Measurements from ENCODE around the gene ZDHHC9.

Gene ZDHHC9

DNA sequence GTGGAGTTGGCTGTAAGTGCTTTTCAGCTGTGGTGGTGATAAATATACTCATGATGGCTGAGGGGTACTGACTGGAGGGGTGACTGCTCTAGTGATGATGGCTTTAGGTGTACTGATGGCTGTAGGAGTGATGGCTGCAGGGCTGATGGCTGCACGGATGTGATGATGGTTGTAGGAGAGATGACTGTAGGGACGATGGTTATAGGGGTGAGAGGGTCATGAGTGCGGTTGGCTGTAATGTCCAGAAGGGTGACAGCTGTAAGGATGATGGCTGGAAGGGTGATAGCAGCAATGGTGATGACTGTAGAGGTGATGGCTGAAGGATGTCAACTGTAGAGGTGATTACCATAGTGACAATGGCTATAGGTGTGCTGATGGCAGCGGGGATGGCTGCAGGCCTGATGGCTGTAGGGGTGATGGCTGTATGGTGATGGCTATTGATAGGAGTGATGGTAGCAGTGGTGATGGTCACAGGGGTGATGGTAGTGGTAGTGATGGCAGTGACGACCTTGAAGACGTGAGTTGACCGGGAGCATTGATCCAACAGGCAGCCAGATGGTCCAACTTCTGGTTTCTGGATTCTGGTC, 64.5 kb downstream of the ZDHHC9 start:
- H3K36me3 ChIP-seq (ENCODE audit: insufficient read depth, low read length): no peaks in the 10 kb centered on the region
- no peaks in the 10 kb centered on the region for H3K4me1 ChIP-seq (ENCODE audit: insufficient read depth, low read length)
- peaks cover 8% of the 10 kb centered on the region for H3K27me3 ChIP-seq (ENCODE audit: insufficient read depth, low read length)
- H2AFZ ChIP-seq (ENCODE audit: low read depth, low read length): no peak overlapping the region
- H3K9me3 ChIP-seq (ENCODE audit: low read length): no peaks in the 10 kb centered on the region
- no peak overlapping the region for H3K4me3 ChIP-seq (ENCODE audit: low read length)

DNA sequence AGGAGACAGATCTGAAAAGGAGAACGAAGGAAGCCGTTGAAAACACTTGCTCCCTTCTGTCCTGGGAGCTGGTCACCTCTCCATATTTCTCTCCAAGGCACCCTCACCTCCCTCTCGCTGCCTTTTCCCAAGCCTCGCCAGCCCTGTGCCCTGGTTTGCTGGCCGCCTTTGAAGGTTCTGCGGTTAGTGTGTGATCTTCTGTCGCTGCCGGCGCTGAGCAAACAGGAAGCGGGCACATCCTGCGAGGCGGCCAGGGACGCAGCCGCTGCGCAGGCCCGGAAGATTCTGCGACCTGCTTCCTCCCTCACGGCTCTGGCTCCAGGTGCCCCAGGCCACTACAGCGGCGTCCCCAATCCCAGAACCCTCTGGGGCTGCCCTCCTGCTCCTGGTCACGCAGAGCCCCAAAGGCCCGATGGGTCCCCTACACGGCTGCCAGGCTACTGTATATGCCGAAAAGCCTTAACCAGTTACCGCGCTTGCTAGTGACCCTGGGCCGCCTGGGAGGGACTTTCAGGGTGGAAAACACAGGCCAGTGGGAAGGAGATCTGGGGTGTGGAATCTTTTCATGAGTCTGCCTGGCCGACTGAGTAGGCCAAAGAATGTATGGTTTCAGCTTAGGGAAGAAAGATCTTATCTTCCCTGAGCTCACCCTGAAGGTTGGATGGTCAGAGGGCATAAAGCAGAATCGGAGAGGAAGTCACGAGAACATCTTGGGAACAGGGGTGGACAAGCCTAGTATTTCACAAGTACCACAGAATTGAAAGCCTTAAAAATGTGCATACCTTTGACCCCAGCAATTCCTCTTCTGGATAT, 66.3 kb downstream of the ZDHHC9 start:
- peaks cover 3% of the 10 kb centered on the region for H3K27me3 ChIP-seq (ENCODE audit: insufficient read depth, low read length)
- H3K9me3 ChIP-seq (ENCODE audit: low read length): no peaks in the 10 kb centered on the region
- no peak overlapping the region for H3K4me3 ChIP-seq (ENCODE audit: low read length)
- H2AFZ ChIP-seq (ENCODE audit: low read depth, low read length): no peak overlapping the region
- H3K36me3 ChIP-seq (ENCODE audit: insufficient read depth, low read length): no peaks in the 10 kb centered on the region
- H3K4me1 ChIP-seq (ENCODE audit: insufficient read depth, low read length): no peaks in the 10 kb centered on the region

DNA sequence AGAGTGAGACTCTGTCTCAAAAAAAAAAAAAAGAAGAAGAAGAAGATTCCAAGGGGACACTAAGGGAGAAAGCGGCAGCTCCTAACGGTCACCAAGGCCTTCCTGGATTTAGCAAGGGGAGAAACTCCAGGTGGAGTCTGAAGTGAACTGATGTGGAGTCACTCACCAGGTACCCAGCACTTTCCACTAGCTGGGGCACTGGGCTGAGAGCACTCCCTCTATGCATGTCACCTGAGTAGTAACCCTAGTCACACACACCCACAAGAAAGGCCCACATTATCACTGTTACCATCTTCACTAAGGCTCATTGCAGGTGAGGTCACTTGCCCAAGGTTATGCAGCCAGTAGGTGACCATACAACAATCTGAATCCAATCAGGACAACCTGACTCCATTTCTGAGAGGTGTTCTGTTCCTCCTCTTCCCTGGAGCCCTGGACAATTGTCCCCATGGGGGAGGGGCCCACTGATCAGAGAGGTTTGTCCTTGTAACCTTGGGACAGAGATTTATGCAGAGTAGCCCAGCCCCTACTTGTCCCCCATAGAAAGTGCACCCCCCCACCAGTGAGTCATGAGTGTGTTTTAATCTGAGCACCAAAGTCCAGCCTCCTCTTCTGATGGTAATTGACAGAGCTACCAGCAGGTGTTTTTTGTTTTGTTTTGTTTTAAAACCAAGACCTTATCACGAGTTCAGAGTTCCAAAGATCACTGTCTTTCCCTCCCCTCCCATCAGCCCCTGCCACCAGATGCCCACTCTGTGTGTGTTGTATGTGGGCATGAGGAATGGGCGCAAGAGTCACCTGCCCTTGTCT, 69.8 kb downstream of the ZDHHC9 start:
- Histone ChIP-seq H3K27me3 (ENCODE audit: insufficient read depth, low read length) (no peaks in the 10 kb centered on the region), H3K4me3 (ENCODE audit: low read length) (no peak overlapping the region), H3K36me3 (ENCODE audit: insufficient read depth, low read length) (no peaks in the 10 kb centered on the region), H2AFZ (ENCODE audit: low read depth, low read length) (no peak overlapping the region), H3K4me1 (ENCODE audit: insufficient read depth, low read length) (no peaks in the 10 kb centered on the region), H3K9me3 (ENCODE audit: low read length) (no peaks in the 10 kb centered on the region)

- Histone ChIP-seq H2AFZ (ENCODE audit: low read depth, low read length) (no peak overlapping the region), H3K36me3 (ENCODE audit: insufficient read depth, low read length) (no peaks in the 10 kb centered on the region), H3K4me3 (ENCODE audit: low read length) (no peak overlapping the region), H3K4me1 (ENCODE audit: insufficient read depth, low read length) (no peaks in the 10 kb centered on the region), H3K9me3 (ENCODE audit: low read length) (no peaks in the 10 kb centered on the region), H3K27me3 (ENCODE audit: insufficient read depth, low read length) (no peaks in the 10 kb centered on the region)
These were observed 70.8 kb downstream of the ZDHHC9 start for GRCh38 chrX:129772796-129773431.

DNA sequence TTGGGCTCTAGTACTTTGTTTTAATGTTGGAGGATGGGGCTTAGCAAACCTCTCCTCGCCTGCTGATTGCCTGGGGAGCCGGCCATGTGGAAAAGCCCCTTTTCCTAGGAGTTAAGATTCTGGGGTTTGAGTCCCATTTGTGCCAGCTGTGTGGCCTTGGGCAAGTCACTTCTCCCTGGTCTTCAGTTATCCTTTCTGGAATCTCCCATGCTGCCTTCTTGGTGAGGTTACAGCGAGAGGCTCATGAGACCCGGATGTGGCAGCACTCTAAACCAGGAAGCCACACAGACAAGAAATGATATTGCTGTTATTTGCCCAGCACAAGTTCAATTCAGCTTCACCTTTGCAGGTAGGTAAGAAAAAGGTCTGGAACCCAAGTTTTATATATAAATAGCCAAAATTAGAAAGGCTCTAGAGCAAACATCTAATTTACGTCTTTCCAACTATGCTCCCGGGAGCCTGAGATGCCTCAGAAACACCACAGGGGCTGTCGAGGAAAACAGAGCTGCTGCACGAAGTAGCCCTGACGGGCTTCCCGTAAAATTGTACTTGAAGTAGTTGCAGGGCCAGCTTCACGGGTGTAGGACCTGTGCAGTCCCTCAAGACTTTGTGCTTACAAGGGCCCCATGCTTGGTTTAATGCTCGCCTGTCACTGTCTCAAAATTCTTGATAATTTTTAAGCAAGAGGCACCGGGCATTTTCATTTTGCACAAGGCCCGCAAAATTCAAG, 72.3 kb downstream of the ZDHHC9 start:
- Histone ChIP-seq H3K36me3 (ENCODE audit: insufficient read depth, low read length) (no peaks in the 10 kb centered on the region), H3K4me3 (ENCODE audit: low read length) (no peak overlapping the region), H3K4me1 (ENCODE audit: insufficient read depth, low read length) (no peaks in the 10 kb centered on the region), H2AFZ (ENCODE audit: low read depth, low read length) (no peak overlapping the region), H3K9me3 (ENCODE audit: low read length) (no peaks in the 10 kb centered on the region), H3K27me3 (ENCODE audit: insufficient read depth, low read length) (no peaks in the 10 kb centered on the region)

DNA sequence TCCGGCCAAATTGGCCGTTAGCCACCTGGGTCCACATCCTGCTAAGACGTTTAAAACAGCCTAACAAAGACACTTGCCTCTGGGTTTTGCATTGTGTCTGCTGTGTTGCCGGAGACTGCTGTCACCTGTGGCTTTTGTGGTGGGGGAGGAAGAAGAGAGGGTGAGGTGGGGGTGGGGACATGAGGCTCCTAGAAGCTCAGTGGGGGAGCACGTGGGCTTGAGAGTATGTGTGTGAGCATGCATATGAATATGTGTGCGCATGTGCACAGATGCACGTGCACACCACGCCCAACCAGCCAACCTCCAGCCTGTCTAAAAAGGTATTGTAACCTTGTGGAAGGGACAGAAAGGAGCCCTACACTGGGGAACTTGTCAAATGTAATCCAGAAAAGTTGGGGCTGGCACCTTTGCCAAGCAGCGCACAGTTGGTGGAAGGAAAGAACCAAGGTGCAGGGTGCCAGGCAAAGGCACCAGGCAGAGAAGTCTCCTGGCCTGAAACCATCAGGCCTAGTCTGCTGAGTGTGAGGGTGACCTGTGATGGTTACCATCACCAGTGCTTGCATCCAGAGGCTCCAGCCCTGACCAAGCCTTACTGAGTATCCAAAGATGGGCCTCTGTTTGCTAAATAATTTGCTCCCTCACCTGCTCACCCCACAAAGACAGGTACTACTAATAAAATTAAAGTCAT, 74.1 kb downstream of the ZDHHC9 start:
- Histone ChIP-seq H2AFZ (ENCODE audit: low read depth, low read length) (no peak overlapping the region), H3K4me1 (ENCODE audit: insufficient read depth, low read length) (no peaks in the 10 kb centered on the region), H3K4me3 (ENCODE audit: low read length) (no peak overlapping the region), H3K36me3 (ENCODE audit: insufficient read depth, low read length) (no peaks in the 10 kb centered on the region), H3K9me3 (ENCODE audit: low read length) (no peaks in the 10 kb centered on the region), H3K27me3 (ENCODE audit: insufficient read depth, low read length) (no peaks in the 10 kb centered on the region)

- no peaks in the 10 kb centered on the region for H3K9me3 ChIP-seq (ENCODE audit: low read length)
- no peak overlapping the region for H3K4me3 ChIP-seq (ENCODE audit: low read length)
- no peaks in the 10 kb centered on the region for H3K27me3 ChIP-seq (ENCODE audit: insufficient read depth, low read length)
- H3K36me3 ChIP-seq (ENCODE audit: insufficient read depth, low read length): no peaks in the 10 kb centered on the region
- H3K4me1 ChIP-seq (ENCODE audit: insufficient read depth, low read length): no peaks in the 10 kb centered on the region
- H2AFZ ChIP-seq (ENCODE audit: low read depth, low read length): no peak overlapping the region
These were observed 74.9 kb downstream of the ZDHHC9 start for GRCh38 chrX:129768586-129769466.

DNA sequence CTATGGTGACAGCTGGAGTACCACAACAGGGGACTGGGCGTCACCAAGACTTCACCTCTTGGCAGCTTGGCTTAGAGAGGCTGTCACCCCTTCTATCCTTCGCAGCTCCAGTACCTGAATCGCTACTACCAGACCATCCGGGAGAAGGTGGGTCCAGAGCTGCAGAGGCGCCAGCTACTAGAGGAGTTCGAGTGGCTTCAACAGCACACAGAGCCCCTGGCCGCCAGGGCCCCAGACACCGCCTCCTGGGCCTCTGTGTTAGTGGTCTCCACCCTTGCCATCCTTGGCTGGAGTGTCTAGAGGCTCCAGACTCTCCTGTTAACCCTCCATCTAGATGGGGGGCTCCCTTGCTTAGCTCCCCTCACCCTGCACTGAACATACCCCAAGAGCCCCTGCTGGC, 75.5 kb downstream of the ZDHHC9 start:
- no peak overlapping the region for H2AFZ ChIP-seq (ENCODE audit: low read depth, low read length)
- H3K36me3 ChIP-seq (ENCODE audit: insufficient read depth, low read length): no peaks in the 10 kb centered on the region
- no peaks in the 10 kb centered on the region for H3K9me3 ChIP-seq (ENCODE audit: low read length)
- no peaks in the 10 kb centered on the region for H3K27me3 ChIP-seq (ENCODE audit: insufficient read depth, low read length)
- no peaks in the 10 kb centered on the region for H3K4me1 ChIP-seq (ENCODE audit: insufficient read depth, low read length)
- no peak overlapping the region for H3K4me3 ChIP-seq (ENCODE audit: low read length)

DNA sequence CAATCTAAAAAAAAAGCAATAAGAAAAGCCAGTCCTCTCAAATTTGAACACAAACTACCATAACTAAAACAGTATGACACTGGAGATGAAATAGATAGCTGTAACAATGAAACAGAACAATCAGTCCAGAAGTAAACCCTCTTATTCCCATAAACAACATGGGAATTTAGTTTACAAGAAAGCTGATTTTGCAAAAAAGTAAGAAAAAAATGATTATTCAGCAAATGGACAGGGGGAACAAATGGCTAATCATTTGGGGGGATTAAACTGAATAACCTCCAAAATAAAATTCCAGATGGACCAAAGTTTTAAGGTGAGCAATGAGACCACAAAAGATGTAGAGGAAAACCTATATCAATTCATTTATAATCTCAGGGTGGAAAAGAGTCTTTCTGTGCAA, 80.0 kb downstream of the ZDHHC9 start:
- H3K27me3 ChIP-seq (ENCODE audit: insufficient read depth, low read length): no peaks in the 10 kb centered on the region
- H2AFZ ChIP-seq (ENCODE audit: low read depth, low read length): no peak overlapping the region
- no peak overlapping the region for H3K4me3 ChIP-seq (ENCODE audit: low read length)
- no peaks in the 10 kb centered on the region for H3K9me3 ChIP-seq (ENCODE audit: low read length)
- no peaks in the 10 kb centered on the region for H3K36me3 ChIP-seq (ENCODE audit: insufficient read depth, low read length)
- no peaks in the 10 kb centered on the region for H3K4me1 ChIP-seq (ENCODE audit: insufficient read depth, low read length)

DNA sequence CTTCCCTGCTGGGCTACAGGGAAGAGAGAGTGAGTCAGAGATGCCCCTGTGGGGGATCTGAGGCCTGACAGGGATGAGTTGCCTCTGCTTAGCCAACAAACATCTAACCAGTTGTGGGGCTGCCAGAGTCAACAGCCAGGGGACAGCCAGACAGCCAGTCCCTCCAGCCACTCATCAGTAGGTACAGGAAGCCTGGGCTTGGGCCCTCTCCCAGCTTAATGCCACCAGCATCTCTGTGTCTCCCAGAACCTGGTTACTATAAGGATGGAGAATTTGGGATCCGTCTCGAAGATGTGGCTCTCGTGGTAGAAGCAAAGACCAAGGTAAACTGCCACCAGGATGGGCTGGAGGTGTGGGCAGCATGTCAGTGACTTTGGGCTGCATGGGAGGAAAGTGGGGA, 81.2 kb downstream of the ZDHHC9 start:
- H3K36me3 ChIP-seq (ENCODE audit: insufficient read depth, low read length): no peaks in the 10 kb centered on the region
- no peak overlapping the region for H2AFZ ChIP-seq (ENCODE audit: low read depth, low read length)
- no peaks in the 10 kb centered on the region for H3K4me1 ChIP-seq (ENCODE audit: insufficient read depth, low read length)
- H3K27me3 ChIP-seq (ENCODE audit: insufficient read depth, low read length): no peaks in the 10 kb centered on the region
- no peak overlapping the region for H3K4me3 ChIP-seq (ENCODE audit: low read length)
- H3K9me3 ChIP-seq (ENCODE audit: low read length): no peaks in the 10 kb centered on the region

- Histone ChIP-seq H3K4me3 (ENCODE audit: low read length) (no peak overlapping the region), H3K27me3 (ENCODE audit: insufficient read depth, low read length) (no peaks in the 10 kb centered on the region), H2AFZ (ENCODE audit: low read depth, low read length) (no peak overlapping the region), H3K36me3 (ENCODE audit: insufficient read depth, low read length) (no peaks in the 10 kb centered on the region), H3K4me1 (ENCODE audit: insufficient read depth, low read length) (no peaks in the 10 kb centered on the region), H3K9me3 (ENCODE audit: low read length) (no peaks in the 10 kb centered on the region)
These were observed 82.1 kb downstream of the ZDHHC9 start for GRCh38 chrX:129761596-129761995.
